HK-2 (cell line): ENCODE data around the gene CTSE.
A peak's percentile ranks its signal among the peaks of the same experiment; 100 is the strongest.
"Not testable (repeated sequence)": the region's sequence is repeated elsewhere in the genome, so short reads cannot be mapped to it uniquely, and the experiment has no call there.

ENCODE experiments used
- DNase-seq: peaks from one replicate; pipeline ENCODE4 v3.0.0-alpha.2; 2018; ENCODE audit not compliant: unreplicated experiment

The CTSE gene

DNA sequence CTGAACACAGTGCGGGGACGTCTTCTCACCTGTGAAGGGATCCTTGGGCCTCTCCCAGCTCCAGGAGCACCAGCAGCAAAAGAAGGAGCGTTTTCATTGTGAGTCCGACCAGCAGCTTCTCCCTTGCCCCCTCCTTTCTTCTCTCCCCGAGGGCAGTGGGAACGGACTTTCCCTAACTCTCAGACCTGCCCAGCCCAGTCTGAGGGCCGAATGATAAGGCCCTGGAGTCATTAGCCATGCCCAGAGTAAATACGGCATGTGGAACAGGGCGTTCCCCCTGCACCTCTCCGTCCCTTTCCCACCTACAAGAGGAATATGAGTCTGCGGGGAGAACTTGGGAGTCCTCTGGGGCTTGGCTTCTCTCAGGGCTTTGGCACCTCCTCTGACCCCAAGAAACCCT is at the start of gene CTSE:
CTSE (minus strand) TSS at position 201 of the 400 bp plus-strand sequence; CDS start at position 97, 104 bp downstream.
- no peak for DNase-seq

DNA sequence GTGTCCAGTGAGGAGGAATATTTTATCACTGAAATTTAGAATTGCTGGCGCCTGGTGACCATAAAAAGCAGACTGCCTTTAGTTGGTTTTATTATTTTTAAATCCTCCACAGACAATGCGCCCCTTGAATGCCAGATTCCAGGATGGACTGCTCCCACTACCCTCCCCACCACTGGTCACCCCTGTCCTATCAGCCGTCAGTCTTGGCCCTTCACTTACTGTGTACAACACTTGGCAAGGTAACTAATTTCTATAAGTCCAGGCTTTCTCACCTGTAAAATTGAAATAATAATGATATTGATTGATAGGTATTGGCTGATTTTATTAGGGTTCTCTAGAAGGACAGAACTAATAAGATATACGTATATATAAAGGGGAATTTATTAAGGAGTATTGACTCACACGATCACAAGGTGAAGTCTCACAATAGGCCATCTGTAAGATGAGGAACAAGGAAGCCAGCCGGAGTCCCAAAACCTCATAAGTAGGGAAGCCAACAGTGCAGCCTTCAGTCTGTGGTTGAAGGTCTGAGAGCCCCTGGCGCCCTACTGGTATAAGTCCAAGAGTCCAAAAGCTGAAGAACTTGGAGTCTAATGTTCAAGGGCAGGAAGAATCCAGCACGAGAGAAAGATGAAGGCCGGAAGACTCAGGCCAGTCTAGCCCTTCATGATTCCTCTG is 47.1 kb upstream of the CTSE start:
- DNase-seq: no peak

- no peak for DNase-seq
Observed at GRCh38 chr1:206068314-206068713, 44.6 kb upstream of the CTSE start.

DNA sequence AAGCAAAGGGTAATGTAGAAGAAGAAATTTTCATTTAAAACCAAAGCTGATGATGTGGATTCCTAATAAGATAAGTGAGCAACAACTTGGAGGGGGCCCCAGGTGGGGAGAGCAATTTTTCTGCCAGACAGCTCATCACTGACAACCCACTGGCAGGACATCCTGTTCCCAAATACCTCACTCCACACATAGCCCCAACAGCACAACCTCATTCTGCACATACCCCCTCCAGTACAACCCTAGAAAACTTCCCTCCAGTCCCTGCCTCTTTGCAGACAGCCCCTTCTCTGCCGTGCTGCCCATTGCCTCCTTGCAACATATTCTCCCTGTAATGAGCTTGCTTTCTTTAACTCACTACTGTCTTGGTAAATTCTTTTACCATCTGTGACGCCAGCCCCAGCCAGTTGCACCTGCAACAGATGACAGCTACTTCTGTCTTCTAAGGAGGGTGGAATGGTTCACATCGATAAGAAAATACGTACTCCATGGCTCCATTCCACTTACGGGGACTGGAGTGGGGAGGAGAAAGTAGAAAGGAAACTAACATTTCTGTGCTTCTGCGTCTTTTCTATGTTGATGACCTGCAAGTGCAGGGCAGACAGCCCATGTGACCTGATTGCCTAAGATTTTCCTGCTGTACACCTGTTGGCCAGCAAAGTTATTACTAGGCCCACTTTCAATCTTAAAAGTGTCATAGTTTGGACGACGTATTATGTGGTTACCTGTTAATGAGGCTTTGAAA is 44.0 kb upstream of the CTSE start:
- no peak for DNase-seq

DNA sequence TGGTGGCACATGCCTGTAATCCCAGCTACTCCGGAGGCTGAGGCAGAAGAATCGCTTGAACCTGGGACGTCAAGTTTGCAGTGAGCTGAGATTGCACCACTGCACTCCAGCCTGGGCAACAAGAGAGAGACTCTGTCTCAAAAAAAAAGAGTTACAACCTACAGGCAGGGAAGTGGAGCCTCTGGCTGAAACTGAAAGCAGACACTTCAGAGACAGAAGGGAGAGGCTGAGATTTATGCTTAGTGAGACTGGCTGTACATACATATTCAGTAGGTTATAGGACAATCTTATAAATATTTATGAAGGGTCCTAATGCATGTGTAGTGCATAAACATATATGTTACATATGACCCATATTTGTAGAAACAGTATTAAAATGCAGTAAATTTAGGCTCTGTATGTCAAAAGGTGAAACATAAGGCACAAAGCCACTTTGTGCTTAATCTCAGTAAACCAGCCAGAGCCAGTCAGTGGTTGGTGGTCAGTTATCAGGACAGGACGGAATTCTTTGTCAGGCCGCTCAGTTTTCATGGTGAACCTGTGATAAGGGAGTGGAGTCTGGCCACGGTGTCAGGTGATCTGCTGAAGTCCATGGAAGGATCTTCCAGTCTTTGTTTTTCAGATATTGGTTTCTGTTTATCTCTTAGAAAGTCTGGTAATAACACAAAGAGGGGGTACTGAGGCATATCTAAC is 42.9 kb upstream of the CTSE start:
- no peak for DNase-seq

DNA sequence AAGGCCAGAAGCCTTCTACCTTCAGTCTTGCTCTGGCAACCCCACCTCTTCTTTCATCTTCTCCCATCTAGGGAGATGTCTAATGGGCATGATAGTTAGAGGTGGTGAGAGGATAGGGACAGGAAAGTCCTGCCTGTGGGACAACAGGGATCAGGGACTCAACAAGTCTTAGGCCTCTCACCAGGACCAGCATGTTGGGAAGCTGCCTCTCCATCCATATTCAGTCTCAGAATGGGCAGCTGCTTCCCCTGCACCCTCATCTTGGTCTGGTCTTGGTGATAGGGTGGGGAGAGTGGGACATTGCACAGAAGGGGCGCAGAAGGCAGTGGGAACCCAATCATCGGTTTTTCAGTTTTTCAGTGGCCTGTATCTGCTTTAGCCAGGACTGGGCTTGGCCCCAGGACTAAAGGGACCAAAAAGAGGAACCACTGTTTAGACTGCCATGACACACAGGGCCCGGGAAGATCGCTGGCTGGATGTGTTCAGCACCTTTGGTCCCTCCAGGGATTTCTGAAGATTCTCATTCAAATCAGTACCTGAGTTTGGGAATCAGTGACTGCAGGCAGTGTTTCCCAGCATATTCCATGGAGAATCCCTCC is 42.0 kb upstream of the CTSE start:
- DNase-seq: no peak

GRCh38 chr1:206064501-206064900 is 40.8 kb upstream of the CTSE start:
- not testable (repeated sequence) for DNase-seq

- not testable (repeated sequence) for DNase-seq
Observed at GRCh38 chr1:206064001-206064400, 40.3 kb upstream of the CTSE start.

DNA sequence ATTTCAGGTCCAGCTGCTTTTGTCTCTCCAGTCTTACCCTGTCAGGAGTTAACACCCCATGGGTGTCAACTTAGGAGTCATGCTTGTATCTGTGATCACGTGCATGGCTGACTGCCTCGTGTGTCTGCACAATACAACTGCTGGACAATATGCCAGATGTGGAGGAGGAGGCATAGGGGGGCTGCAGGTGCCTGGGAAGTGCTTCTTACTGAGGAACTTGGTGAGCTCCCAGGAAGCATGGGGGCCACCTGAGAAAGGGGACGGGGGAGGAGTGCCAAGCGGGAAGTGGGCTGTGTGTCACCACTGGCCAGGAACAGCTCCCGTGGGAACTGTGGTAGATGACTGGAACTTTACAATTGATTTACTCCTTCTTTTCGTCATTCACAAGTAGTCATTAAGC is 38.8 kb upstream of the CTSE start:
- DNase-seq: no peak

- DNase-seq: no peak
Observed at GRCh38 chr1:206060844-206061243, 37.1 kb upstream of the CTSE start.

GRCh38 chr1:206059355-206059915 is 35.7 kb upstream of the CTSE start:
- DNase-seq: no peak

DNA sequence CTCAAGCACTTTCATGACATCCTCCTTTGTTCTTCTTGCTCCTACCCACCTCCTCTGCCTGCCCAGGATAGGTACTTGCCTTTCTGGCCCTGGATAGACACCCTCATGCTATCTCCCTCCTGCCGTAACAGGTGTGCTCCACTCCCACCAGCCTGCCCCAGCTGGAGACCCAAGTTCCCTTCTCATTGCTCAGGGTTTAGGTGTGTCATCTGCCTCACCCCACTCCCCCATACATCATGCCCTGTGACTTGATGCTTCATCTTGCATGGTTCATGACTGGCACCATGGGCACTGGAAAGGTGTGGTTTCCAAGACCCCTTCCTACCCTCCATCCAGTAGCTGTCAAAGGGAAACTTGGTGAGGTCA is 35.2 kb upstream of the CTSE start:
- DNase-seq: no peak

DNA sequence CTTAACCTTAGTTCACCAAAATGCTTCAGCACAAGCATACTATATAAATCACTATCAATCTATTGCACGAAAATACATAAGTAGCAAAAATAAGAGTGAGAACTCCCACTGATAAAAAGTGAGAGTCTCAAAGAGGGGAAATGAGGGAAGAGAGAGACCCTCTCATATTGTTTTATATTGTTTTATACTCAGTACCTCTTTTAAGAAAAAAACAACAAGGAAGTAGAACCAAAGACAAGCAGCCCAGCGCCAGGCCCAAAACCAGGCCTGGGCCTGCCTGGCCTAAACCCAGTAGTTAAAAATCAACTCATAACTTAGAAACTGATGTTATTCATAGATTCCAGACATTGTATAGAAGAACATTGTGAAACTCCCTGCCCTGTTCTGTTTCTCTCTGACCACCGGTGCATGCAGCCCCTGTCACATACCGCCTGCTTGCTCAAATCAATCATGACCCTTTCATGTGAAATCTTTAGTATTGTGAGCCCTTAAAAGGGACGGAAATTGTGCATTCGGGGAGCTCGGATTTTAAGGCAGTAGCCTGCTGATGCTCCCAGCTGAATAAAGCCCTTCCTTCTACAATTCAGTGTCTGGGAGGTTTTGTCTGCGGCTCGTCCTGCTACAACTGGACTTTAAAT is 34.7 kb upstream of the CTSE start:
- DNase-seq: not testable (repeated sequence)

DNA sequence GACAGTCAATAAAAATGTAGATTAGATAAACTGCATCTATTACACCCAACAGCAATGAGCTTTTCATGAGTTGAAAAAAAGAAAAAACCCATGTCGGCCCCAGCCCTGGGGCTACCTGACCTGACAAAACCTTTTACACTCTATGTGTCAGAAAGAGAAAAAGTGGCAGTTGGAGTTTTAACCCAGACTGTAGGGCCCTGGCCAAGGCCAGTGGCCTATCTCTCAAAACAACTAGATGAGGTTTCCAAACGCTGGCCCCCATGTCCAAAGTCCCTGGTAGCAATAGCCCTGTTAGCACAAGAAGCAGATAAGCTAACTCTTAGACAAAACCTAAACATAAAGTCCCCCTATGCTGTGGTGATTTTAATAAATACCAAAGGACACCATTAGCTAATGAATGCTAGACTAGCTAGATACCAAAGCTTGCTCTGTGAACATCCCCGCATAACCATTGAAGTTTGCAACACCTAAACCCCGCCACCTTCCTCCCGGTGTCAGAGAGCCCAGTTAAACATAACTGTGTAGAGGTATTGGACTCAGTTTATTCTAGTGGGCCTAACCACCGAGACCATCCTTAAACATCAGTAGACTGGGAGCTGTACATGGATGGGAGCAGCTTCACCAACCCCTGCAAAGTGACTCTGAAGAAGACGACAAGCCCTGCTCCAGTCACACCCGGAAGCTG is 32.1 kb upstream of the CTSE start:
- DNase-seq: not testable (repeated sequence)

DNA sequence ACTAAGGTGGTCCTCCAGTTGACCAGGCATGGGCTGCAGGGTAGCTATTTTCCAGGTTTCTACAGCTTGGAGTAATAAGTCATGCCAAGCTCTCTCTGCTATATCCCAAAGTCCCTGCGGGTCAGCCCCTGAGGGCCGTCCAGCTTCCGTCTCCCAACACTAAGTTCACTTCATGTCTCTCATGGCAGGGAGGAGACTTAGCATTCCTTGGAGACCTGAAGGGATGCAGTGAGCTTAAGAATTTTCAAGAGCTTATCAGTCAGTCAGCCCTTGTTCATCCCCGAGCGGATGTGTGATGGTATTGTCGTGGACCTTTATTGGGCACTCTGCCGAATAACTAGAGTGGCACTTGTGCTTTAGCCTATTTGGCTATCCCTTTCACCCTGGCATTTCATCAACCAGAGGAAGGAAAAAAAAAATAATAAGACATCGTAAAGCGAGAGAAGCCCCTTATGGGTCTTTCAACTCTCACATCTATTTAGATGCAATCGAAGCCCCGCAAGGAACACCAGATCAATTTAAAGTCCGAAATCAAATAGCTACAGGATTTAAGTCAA is 31.5 kb upstream of the CTSE start:
- not testable (repeated sequence) for DNase-seq

- not testable (repeated sequence) for DNase-seq
Observed at GRCh38 chr1:206053616-206054015, 29.9 kb upstream of the CTSE start.

DNA sequence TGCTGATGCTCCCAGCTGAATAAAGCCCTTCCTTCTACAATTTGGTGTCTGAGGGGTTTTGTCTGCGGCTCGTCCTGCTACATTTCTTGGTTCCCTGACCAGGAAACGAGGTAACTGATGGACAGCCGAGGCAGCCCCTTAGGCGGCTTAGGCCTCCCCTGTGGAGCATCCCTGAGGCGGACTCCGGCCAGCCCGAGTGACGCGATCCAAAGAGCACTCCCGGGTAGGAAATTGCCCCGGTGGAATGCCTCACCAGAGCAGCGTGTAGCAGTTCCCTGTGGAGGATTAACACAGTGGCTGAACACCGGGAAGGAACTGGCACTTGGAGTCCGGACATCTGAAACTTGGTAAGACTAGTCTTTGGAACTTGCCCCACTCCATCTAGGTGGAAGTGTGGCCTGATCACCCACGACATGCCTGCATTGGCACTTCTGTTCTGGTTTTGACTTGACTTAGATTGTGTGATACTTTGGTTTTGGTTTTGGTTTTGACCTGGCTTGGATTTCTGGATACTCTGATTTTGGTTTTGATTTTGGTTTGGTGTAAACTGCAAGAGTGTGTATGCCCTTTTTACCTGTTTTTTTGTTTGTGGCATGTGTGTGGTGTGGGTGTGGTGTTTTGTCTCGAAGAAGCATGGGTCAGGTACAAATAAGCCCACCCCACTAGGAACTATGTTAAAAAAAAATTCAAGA is 29.4 kb upstream of the CTSE start, which contains the start of gene RHEX:
RHEX (plus strand) TSS at position 255 of the 692 bp plus-strand sequence. CDS start 44,656 bp downstream, outside the sequence.
- not testable (repeated sequence) for DNase-seq

GRCh38 chr1:206052231-206052865 is 28.7 kb upstream of the CTSE start:
- not testable (repeated sequence) for DNase-seq

DNA sequence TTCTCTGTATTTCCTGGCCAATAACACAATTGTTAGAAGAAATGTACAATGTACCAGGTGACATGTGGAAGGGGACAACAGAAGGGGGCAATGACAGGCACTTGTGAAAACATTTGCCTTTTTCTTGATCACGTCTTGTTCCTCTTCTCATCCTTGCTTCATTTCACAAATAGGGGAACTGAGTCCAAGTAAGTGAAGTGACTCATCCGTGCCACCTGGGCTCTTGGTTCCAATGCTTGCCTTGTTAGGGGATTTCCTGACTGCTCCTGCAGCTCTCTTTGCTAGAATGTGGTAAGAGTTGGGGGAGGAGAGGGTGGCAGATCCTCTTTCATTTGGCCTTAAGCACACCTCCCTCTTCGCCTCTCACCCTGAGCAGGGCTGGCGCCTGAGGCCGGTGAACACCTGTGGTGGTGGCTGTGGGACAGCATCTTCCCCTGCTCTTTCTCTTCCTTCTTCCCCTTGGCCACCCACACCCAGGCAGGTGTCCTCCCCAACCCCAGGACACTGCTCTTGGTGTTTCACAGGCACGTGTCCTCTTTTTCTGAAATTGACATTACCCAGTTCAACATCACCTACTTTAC is 27.1 kb upstream of the CTSE start:
- peak; percentile 14 for DNase-seq
